Thyroid gland (tissue), 4 donors: Measurements from ENCODE around the gene WASL. TPM values are rescaled to one million over a fixed set of nuclear protein-coding genes. Genes with fewer than 3 reads are reported as not detected.

ENCODE experiments used
- DNase-seq, 2 donors: peaks; one replicate each; pipeline ENCODE4 v3.0.0-alpha.2; 2019
- H3K27ac ChIP-seq, 3 donors: fragments of 200-600 bp; sonication (generic); 1 replicate in 2 of 3; 2 replicates in 1 of 3; pipeline ENCODE4 v1.5.1; 2016 to 2019; ENCODE audit warnings: mild to moderate bottlenecking in 1 of 3, moderate library complexity in 1 of 3
- H3K27me3 ChIP-seq: fragments of 200-600 bp; sonication (generic); one replicate; pipeline ENCODE4 v1.5.1; 2019
- H3K36me3 ChIP-seq, 2 donors: fragments of 200-600 bp; sonication (generic); one replicate each; pipeline ENCODE4 v1.5.1; 2016 to 2019
- H3K4me1 ChIP-seq, 2 donors: fragments of 200-600 bp; sonication (generic); one replicate each; pipeline ENCODE4 v1.5.1; 2017 to 2019
- H3K4me3 ChIP-seq, 3 donors: fragments of 200-600 bp; sonication (generic); replicated peaks in 1 of 3; 1 replicate in 2 of 3; 2 replicates in 1 of 3; pipeline ENCODE4 v1.5.1; 2016; ENCODE audit warnings: mild to moderate bottlenecking in 1 of 3
- H3K9me3 ChIP-seq: fragments of 200-600 bp; sonication (generic); one replicate; pipeline ENCODE4 v1.5.1; 2017
- POLR2A ChIP-seq, 2 donors: fragments of 450-650 bp; IDR thresholded peaks; one replicate each; pipeline ENCODE4 v1.6.1; 2017; ENCODE audit warnings: antibody characterized with exemption in 2 of 2, mild to moderate bottlenecking in 2 of 2, moderate library complexity in 1 of 2
- WGBS, 2 donors: methylation state at CpG; one replicate each; pipeline ENCODE4 v1.1.5; 2017; 5-methylcytosine and 5-hydroxymethylcytosine counted together
- intact Hi-C: fragments of 100-400 bp; cut with DNase I; formaldehyde crosslinking; loops from one replicate; pipeline ENCODE4 v1.15.1; 2023
- total RNA-seq, 4 donors: library from RNA; depleted of rRNA; stranded (reverse); fragments of >200 nt; gene quantifications; one replicate each; pipeline ENCODE4 v1.2.3, GENCODE V29; 2016
- TF ChIP-seq, protein P1 (sequence below), 6 experiments: fragments of 200-600 bp in 3 of 6; fragments of 450-650 bp in 3 of 6; sonication (generic) in 3 of 6; IDR thresholded peaks; one replicate each; pipeline ENCODE4 v1.5.1; 2016 to 2019; ENCODE audit warnings: antibody characterized with exemption in 6 of 6, mild to moderate bottlenecking in 2 of 6, inconsistent platforms in 1 of 6, moderate library complexity in 1 of 6

WASL gene
- total RNA-seq, 4 donors from 2014 or later = 48.1 to 61.6 (median 55.4) TPM

DNA sequence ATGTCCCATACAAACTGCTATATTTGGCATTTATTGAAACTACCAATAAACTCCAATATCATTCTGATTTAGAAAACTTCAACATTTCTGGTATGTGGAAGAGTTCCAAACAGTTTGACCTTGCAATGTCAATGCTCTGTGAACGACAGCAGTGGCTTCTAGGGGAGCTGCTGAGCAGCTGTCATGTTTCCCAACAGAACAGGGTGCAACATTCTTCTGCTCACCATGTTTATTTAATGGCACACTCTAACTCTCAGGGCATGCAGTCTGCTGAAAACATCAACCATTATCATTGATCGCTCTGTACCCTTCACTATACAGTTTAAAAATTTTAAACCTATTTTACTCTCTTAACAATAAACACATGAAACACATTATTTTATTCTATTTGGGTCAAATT, 67.2 kb downstream of the WASL start:
- Histone ChIP-seq H3K4me1 (peaks cover 13 to 16% of the 10 kb centered on the region in 2 donors), H3K27me3 (no peaks in the 10 kb centered on the region), H3K9me3 (no peaks in the 10 kb centered on the region), H3K27ac (peak overlapping the region; percentile 64 to 75 (median 73)), H3K36me3 (peaks cover 0 to 3% of the 10 kb centered on the region in 2 donors), H3K4me3 (no peak overlapping the region)
- intact Hi-C loops = loop anchor here (5.0 kb wide), 1 partner anchor 186 kb away; no protein-coding TSS in a partner anchor
- peak; percentile 62 for DNase-seq
- 31 to 34% methylated on average over 2 of the region's 2 CpGs for WGBS, 2 donors
- TF ChIP-seq, protein P1, sequence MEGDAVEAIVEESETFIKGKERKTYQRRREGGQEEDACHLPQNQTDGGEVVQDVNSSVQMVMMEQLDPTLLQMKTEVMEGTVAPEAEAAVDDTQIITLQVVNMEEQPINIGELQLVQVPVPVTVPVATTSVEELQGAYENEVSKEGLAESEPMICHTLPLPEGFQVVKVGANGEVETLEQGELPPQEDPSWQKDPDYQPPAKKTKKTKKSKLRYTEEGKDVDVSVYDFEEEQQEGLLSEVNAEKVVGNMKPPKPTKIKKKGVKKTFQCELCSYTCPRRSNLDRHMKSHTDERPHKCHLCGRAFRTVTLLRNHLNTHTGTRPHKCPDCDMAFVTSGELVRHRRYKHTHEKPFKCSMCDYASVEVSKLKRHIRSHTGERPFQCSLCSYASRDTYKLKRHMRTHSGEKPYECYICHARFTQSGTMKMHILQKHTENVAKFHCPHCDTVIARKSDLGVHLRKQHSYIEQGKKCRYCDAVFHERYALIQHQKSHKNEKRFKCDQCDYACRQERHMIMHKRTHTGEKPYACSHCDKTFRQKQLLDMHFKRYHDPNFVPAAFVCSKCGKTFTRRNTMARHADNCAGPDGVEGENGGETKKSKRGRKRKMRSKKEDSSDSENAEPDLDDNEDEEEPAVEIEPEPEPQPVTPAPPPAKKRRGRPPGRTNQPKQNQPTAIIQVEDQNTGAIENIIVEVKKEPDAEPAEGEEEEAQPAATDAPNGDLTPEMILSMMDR (IDR thresholded peaks at IDR 0.05) = no peak

DNA sequence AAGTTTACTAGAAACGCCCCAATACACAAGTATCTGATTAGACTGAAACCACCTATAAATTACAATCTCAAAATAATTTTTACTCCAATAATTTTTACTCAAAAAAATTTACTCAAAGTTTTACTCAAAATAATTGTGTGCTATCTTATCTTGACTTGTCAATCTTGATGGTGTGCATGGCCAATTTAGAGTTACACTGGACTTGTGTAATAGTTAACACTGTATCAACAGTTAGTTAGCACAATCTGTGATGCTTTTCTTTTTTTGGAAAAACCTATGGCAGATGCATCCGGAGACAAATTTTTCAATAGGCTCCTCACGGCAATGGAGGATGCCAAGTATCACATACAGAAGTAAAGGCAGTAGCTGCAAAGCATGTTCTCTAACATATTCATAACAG, 68.2 kb downstream of the WASL start:
- no peak overlapping the region for H3K4me3 ChIP-seq
- intact Hi-C loops = loop anchor here (5.0 kb wide), 1 partner anchor 187 kb away; no protein-coding TSS in a partner anchor

DNA sequence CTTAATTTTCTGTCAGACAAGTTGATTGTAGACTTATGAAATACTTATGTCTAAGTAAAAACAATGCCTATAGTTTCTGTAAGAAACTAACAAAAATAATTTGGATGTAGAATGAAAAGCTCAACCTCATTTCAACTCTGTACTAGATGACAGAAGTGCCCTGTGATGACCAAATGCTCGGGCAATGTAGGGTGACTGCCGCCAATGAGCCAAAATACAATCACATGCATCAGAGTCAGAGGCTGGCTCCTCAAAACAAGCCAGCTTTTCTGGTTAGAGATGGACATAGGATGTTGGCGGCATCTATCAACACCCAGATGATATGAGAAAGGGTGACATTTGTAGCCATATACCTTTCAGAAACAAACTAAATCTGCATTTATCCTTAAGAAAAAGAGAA, 69.2 kb downstream of the WASL start:
- intact Hi-C loops = loop anchor here (5.0 kb wide), 1 partner anchor 188 kb away; no protein-coding TSS in a partner anchor
- Histone ChIP-seq H3K36me3 (peaks cover 0 to 3% of the 10 kb centered on the region in 2 donors), H3K4me3 (no peak overlapping the region), H3K4me1 (peaks cover 17 to 18% of the 10 kb centered on the region in 2 donors), H3K27me3 (no peaks in the 10 kb centered on the region), H3K9me3 (no peaks in the 10 kb centered on the region), H3K27ac (peak overlapping the region in 1 of 3 donors; percentile 68)
- TF ChIP-seq POLR2A (IDR thresholded peaks at IDR 0.05) = no peak
- TF ChIP-seq, protein P1 (IDR thresholded peaks at IDR 0.05) = no peak
- no peak for DNase-seq
- 95 to 99% methylated on average over 3 of the region's 3 CpGs for WGBS, 2 donors

More for the DNA sequence above, 68.2 kb downstream of the WASL start:
- H3K27ac ChIP-seq = peak overlapping the region; percentile 64 to 72 (median 68)
- no peaks in the 10 kb centered on the region for H3K9me3 ChIP-seq
- DNase-seq = no peak
- H3K36me3 ChIP-seq = peaks cover 0 to 3% of the 10 kb centered on the region in 2 donors
- H3K27me3 ChIP-seq = no peaks in the 10 kb centered on the region
- peaks cover 13 to 16% of the 10 kb centered on the region in 2 donors for H3K4me1 ChIP-seq
- TF ChIP-seq, protein P1 (IDR thresholded peaks at IDR 0.05) = no peak
- no peak for TF ChIP-seq POLR2A (IDR thresholded peaks at IDR 0.05)
- WGBS, 2 donors = 93 to 95% methylated on average over 3 of the region's 3 CpGs

DNA sequence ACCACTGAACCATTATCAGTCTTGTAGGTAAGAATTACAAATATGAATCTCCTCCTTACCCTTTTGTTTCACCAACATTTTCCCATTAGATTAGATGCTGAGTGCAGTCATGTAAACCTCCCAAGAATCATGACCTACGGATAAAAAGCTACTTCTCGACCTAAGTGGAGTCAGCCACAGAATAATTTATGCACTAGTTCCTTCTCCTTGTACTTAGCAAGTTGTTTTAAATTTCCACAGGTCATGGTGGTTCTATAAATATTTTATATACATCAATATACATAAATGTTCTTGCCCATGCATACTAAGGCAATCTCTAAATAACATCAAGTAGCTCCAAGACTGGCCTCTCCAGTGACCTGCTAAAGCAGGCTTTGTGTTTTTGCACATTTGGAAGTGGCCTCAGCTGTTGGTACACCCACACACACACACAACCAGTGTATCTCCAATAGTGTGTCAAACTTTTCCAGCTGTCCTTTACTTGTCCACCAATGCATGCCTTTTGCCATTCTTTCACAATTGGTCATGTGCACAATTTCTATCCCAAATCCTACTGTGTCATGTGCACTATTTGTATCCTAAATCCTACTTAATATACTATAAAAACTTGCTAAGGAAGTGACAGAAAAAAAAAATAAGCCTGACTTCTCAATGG, 71.6 kb downstream of the WASL start:
- 95 to 99% methylated on average over 2 of the region's 2 CpGs for WGBS, 2 donors
- no peak overlapping the region for H3K4me3 ChIP-seq
- TF ChIP-seq, protein P1 (IDR thresholded peaks at IDR 0.05) = no peak
- TF ChIP-seq POLR2A (IDR thresholded peaks at IDR 0.05) = no peak

DNA sequence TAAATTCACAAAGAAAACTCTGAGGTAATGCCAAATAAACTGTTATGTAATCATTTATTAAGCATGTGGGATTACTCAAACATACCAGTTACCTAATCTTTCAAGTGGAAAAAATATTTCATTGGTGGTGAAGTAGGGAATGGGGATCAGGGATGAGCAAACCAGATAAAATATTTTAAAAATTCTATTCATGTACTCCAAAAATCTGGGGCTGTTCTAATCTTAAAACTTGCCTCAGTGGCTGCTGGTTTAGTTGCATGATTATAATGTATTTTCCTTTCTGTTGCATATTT, 73.7 kb downstream of the WASL start:
- no peak for DNase-seq
- Histone ChIP-seq H3K4me1 (peaks cover 15 to 16% of the 10 kb centered on the region in 2 donors), H3K36me3 (no peaks in the 10 kb centered on the region), H3K27me3 (no peaks in the 10 kb centered on the region), H3K4me3 (no peak overlapping the region), H3K9me3 (no peaks in the 10 kb centered on the region), H3K27ac (peak overlapping the region; percentile 61 to 69 (median 66))
- intact Hi-C loops = no loop called here
- TF ChIP-seq, protein P1 (IDR thresholded peaks at IDR 0.05) = no peak
- TF ChIP-seq POLR2A (IDR thresholded peaks at IDR 0.05) = no peak

More for the DNA sequence above, 71.6 kb downstream of the WASL start:
- Histone ChIP-seq H3K27me3 (no peaks in the 10 kb centered on the region), H3K4me1 (peaks cover 26 to 29% of the 10 kb centered on the region in 2 donors), H3K9me3 (no peaks in the 10 kb centered on the region), H3K36me3 (no peaks in the 10 kb centered on the region), H3K27ac (no peak overlapping the region)
- intact Hi-C loops = no loop called here
- DNase-seq = no peak
